GM19467 (cell line): ENCODE measurements around the gene LRRK1.

ENCODE experiments used
- ATAC-seq: cut with Tn5 transposase; IDR thresholded peaks from one replicate; pipeline ENCODE4 v1.9.1; 2021; ENCODE audit warnings: mild to moderate bottlenecking, moderate library complexity; ENCODE audit not compliant: unreplicated experiment

Gene LRRK1

DNA sequence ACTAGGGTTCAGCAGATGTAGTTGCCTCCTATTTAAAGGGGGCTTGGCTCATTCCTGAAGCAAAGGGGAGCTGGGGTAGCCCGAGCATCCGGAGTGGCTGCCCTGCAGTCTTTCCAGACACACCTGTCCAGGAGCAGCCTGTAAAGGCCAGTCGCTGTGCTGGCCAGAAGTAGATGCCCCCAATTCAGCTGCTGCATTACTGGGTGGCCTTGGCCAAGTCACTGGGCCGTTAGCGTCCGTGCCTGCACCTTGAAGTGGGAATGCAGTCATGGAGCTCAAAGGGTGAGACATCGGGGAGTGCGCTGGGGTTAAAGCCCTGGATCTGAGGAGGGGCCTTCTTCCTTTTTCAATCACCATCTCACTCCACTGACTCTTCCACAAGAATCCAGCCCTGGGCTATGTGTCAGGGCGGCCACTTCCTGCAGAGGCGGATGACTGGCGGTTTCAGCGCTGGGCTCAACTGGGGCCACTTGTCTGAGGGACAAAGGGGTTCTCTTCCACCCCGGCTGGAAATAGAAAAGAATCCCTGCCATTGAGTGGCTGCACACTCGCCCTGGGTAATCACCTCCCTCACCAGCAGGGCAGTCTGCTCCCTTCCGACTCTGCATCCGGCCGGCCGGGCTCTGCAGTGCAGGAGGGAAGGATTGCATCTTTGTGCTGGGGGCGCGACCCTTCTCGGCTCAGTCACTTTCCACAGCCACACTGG lies 27.7 kb upstream of the LRRK1 start:
- ATAC-seq: no peak

- ATAC-seq: no peak
These were observed 27.2 kb upstream of the LRRK1 start for GRCh38 chr15:100892013-100892355.

- no peak for ATAC-seq
These were observed 25.7 kb upstream of the LRRK1 start for GRCh38 chr15:100893261-100893963.

DNA sequence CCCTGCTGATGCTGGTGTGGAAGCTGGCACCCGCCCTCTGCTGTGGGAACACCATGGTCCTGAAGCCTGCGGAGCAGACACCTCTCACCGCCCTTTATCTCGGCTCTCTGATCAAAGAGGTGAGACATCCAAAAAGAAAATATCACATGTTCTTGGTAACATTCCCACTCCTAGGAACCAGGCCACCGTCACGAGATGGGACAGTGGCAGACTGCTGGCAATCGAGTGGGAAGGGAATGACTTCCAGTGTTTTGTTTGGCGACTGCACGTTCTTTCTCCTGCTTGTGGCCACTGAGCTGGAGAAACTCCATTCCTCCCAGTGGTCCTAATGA lies 25.2 kb upstream of the LRRK1 start:
- ATAC-seq: no peak

GRCh38 chr15:100895721-100896120 lies 23.4 kb upstream of the LRRK1 start:
- ATAC-seq: no peak

GRCh38 chr15:100897221-100898151 lies 21.7 kb upstream of the LRRK1 start:
- ATAC-seq: no peak

GRCh38 chr15:100898152-100898490 lies 21.0 kb upstream of the LRRK1 start:
- no peak for ATAC-seq

GRCh38 chr15:100898661-100899462 lies 20.3 kb upstream of the LRRK1 start:
- no peak for ATAC-seq

DNA sequence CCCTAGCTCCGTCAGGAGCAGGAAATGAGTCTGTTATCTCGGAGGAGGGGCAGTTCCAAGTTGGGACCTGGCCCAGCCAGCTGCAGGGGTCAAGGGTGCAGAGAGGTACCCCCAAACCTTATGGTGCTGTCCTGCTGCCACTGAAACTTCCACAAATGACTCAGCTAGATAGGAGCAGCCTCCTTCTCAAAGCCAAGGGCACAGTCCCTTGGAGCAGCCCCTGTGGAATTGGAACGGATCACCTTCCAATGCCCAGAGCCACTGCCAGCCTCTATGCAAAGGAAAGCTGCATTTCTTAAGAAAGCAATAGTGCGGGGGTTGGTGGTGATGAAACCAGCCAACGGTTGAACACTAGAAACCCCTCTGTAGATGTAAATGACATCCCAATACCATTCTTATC lies 19.6 kb upstream of the LRRK1 start:
- no peak for ATAC-seq

DNA sequence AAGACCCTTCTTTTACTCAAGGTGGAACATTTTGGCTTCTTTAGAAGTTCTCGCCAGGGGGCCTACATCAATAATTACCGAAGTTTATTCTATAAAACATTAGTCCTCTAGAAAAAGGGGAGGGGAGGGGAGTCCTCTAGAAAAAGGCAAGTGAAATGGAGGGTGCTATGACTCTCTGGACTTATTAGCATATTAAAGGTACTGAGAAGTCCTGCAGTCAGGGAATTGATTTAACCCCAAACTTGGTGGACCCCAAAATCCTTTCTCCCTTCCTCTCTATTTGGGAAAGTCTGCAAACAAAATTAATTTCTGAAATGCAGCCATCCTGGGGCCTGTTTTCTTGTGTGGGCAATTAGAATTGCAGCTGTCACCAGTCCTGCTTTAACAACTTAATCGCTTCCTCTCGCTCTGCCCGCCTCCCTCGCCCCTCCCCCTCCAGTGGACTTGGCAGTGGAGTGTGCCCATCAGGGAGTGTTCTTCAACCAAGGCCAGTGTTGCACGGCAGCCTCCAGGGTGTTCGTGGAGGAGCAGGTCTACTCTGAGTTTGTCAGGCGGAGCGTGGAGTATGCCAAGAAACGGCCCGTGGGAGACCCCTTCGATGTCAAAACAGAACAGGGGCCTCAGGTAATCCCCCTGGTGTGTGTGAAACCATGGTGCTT lies 18.9 kb upstream of the LRRK1 start:
- ATAC-seq: no peak

- ATAC-seq: no peak
These were observed 18.4 kb upstream of the LRRK1 start for GRCh38 chr15:100900795-100901169.

DNA sequence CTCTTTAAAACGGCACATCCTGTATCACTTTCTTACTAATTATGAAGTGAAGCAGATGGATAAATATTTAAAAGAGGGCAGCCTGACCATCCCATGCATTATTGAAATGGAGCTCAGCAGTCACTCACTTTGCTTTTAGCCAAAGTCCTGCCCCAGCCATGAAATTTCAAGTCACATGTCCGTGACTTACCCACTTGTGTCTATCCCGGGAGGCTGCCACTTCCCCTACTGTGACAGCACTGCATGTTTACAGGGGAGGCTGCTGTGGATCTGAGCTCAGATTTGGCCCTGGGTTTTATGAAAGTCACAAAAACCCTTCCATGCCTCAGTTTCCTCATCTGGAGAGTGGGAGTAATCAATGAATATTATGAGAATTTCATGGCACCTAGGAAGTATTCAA lies 17.9 kb upstream of the LRRK1 start:
- ATAC-seq: no peak

- no peak for ATAC-seq
These were observed 17.3 kb upstream of the LRRK1 start for GRCh38 chr15:100901702-100902435.

DNA sequence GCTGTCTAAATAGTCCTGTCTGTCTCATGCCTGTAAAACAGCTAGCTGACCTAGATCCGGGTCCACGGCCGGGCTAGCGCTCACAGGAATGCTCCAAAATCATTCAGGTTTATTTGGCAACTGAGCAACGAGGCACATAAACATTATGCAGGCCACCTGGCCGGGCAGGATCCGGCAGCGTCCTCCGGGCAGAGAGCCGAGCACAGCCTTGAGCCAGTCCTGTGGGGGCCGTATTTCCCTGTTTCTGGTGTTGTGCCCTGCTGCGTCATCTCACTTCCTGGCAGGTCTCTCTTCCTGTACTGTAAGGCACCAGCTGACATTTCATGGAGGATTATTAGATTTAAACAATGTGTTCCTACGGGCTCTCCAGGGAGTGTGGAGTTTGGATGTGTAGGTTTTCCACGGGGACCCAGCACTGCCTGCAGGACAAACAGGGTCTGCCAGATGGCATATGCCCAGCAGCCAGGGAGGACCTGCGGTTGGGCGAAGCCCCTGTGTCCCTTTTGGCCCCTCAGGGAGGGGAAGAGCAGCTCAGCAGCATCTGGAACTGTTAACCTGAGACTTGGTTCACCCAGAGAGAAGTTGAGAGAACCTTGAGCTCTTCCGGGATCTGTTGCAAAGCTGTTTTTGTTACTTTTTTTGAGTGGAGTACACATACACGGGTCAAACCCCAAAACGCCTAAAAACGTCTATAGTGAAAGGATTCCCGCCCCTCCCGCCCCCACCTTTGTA lies 16.6 kb upstream of the LRRK1 start:
- no peak for ATAC-seq

GRCh38 chr15:100903168-100903554 lies 16.0 kb upstream of the LRRK1 start:
- ATAC-seq: no peak

DNA sequence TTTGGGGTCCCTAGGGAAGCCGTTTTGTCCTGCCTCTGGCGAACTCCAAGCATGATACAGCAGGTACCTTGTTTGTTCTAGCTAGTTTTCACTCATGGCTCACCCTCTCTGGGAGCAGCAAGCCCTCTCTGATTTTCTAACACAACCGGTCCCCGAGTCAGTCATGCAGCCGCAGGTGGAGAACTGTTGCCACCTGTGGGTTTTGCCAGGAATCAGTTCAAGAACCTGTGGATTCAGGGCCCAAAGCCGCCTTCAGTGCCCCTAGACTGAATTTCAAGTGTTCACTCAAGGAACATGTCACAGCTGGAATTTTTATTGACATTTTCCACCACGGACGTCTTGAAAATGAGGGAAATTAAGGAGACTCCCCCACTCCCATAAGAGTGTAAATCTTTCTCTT lies 13.3 kb upstream of the LRRK1 start:
- ATAC-seq: no peak

DNA sequence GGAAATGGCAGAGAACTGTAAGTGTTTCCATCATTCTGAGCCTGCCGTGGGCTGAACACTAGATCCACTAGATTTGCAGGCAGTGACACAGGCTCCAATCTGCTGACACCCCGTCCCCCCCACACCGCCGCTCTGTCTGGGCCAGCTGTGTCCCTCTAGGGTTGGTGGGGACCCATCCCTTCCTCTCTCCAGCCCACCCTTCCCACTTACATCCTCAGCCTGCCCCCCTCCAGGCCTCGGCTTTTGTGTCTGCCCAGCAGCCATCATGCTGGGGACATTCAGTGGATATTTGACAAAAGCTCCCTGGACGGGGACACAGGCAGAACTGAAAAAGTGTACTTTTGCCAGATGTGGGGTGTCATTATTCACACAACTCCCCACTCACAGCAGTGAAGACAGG lies 10.7 kb upstream of the LRRK1 start:
- no peak for ATAC-seq

- ATAC-seq: no peak
These were observed 9.6 kb upstream of the LRRK1 start for GRCh38 chr15:100909565-100909964.
